BLaER1 (cell line): ENCODE data around the gene CWC15.
A peak's percentile ranks its signal among the peaks of the same experiment; 100 is the strongest.
"Not testable (repeated sequence)": the region's sequence is repeated elsewhere in the genome, so short reads cannot be mapped to it uniquely, and the experiment has no call there.

ENCODE experiments used
- H3K27ac ChIP-seq: shearing (Covaris generic); formaldehyde crosslinking; 2 replicates; pipeline ENCODE4 v1.8.1; 2022
- H3K27me3 ChIP-seq: shearing (Covaris generic); formaldehyde crosslinking; 2 replicates; pipeline ENCODE4 v1.8.1; 2022
- H3K36me3 ChIP-seq: shearing (Covaris generic); formaldehyde crosslinking; 2 replicates; pipeline ENCODE4 v1.8.1; 2022
- H3K4me1 ChIP-seq: shearing (Covaris generic); formaldehyde crosslinking; 2 replicates; pipeline ENCODE4 v1.8.1; 2022
- H3K4me2 ChIP-seq: shearing (Covaris generic); formaldehyde crosslinking; 2 replicates; pipeline ENCODE4 v1.8.1; 2022
- H3K4me3 ChIP-seq: shearing (Covaris generic); formaldehyde crosslinking; 2 replicates; pipeline ENCODE4 v1.8.1; 2022
- H3K9ac ChIP-seq: shearing (Covaris generic); formaldehyde crosslinking; 2 replicates; pipeline ENCODE4 v1.8.1; 2022
- H3K9me3 ChIP-seq: shearing (Covaris generic); formaldehyde crosslinking; 2 replicates; pipeline ENCODE4 v1.8.1; 2022
- H4K20me1 ChIP-seq: shearing (Covaris generic); formaldehyde crosslinking; 2 replicates; pipeline ENCODE4 v1.8.1; 2022
- Cebpa-rat ChIP-seq: shearing (Covaris generic); IDR thresholded peaks from 2 replicates; pipeline ENCODE4 v1.8.1; 2022

CWC15 gene

GRCh38 chr11:94924612-94925011 lies 48.7 kb downstream of the CWC15 start:
- Histone ChIP-seq H4K20me1 (no peaks in the 10 kb centered on the region), H3K9me3 (peaks cover 11% of the 10 kb centered on the region; the same call in 1 of the 2 replicates), H3K4me3 (peak overlapping the region; percentile 31; the same call in 1 of the 2 replicates), H3K4me2 (peak overlapping the region; percentile 82), H3K4me1 (peaks cover 78% of the 10 kb centered on the region), H3K27ac (peak overlapping the region; percentile 77), H3K36me3 (no peaks in the 10 kb centered on the region), H3K27me3 (no peaks in the 10 kb centered on the region), H3K9ac (no peak overlapping the region)
- TF ChIP-seq Cebpa-rat: no peak

DNA sequence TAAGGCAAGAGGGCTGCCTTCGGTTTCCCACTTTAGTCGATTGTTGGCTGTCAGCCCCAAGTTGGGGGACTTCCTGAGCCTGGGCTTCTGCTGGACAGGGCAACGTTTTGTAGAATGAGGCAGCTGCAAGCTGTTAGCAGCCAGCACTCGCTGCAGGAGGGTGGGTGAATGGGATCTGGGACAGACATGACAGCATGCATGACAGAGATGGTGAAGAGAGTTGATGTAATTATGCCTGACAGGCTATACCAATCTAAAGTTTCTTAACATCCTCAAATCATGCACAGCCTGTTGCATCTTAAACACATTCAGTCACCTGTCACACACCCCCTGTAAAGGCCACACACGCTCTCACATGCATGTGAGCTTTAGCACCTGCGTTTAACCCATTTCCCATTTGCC lies 49.2 kb downstream of the CWC15 start:
- H4K20me1 ChIP-seq: no peaks in the 10 kb centered on the region
- H3K9me3 ChIP-seq: peaks cover 11% of the 10 kb centered on the region; the same call in 1 of the 2 replicates
- no peak overlapping the region for H3K9ac ChIP-seq
- H3K27ac ChIP-seq: peak overlapping the region; percentile 77
- no peaks in the 10 kb centered on the region for H3K27me3 ChIP-seq
- H3K4me2 ChIP-seq: peak overlapping the region; percentile 82
- peaks cover 73% of the 10 kb centered on the region for H3K4me1 ChIP-seq
- H3K4me3 ChIP-seq: no peak overlapping the region
- no peaks in the 10 kb centered on the region for H3K36me3 ChIP-seq
- TF ChIP-seq Cebpa-rat: no peak

- H3K4me2 ChIP-seq: peak overlapping the region; percentile 82
- H4K20me1 ChIP-seq: no peaks in the 10 kb centered on the region
- TF ChIP-seq Cebpa-rat: no peak
- no peak overlapping the region for H3K4me3 ChIP-seq
- no peak overlapping the region for H3K9ac ChIP-seq
- H3K4me1 ChIP-seq: peaks cover 61% of the 10 kb centered on the region
- H3K27ac ChIP-seq: 0 out of 2 replicates have a peak overlapping the region, but pooled peaks have one; percentile 77
- H3K9me3 ChIP-seq: peaks cover 11% of the 10 kb centered on the region; the same call in 1 of the 2 replicates
- no peaks in the 10 kb centered on the region for H3K36me3 ChIP-seq
- H3K27me3 ChIP-seq: no peaks in the 10 kb centered on the region
Observed at GRCh38 chr11:94923004-94923334, 50.4 kb downstream of the CWC15 start.

- Histone ChIP-seq H3K27ac (no peak overlapping the region), H3K4me1 (peaks cover 56% of the 10 kb centered on the region), H4K20me1 (no peaks in the 10 kb centered on the region), H3K27me3 (no peaks in the 10 kb centered on the region), H3K9ac (no peak overlapping the region), H3K4me3 (no peak overlapping the region), H3K36me3 (no peaks in the 10 kb centered on the region), H3K9me3 (peaks cover 11% of the 10 kb centered on the region; the same call in 1 of the 2 replicates), H3K4me2 (peak overlapping the region; percentile 82)
- no peak for TF ChIP-seq Cebpa-rat
Observed at GRCh38 chr11:94922321-94923003, 50.9 kb downstream of the CWC15 start.

GRCh38 chr11:94920311-94920710 lies 53.0 kb downstream of the CWC15 start:
- peaks cover 6% of the 10 kb centered on the region; the same call in 1 of the 2 replicates for H3K9me3 ChIP-seq

GRCh38 chr11:94913718-94914394 lies 59.5 kb downstream of the CWC15 start:
- H4K20me1 ChIP-seq, H3K36me3 ChIP-seq, H3K9ac ChIP-seq, H3K27me3 ChIP-seq, H3K4me1 ChIP-seq, H3K27ac ChIP-seq, H3K4me3 ChIP-seq, H3K9me3 ChIP-seq, H3K4me2 ChIP-seq: not testable (repeated sequence)

More at GRCh38 chr11:94920311-94920710, 53.0 kb downstream of the CWC15 start:
- Histone ChIP-seq H3K4me3 (no peak overlapping the region), H3K27ac (no peak overlapping the region), H4K20me1 (no peaks in the 10 kb centered on the region), H3K4me1 (peaks cover 35% of the 10 kb centered on the region), H3K9ac (no peak overlapping the region), H3K36me3 (no peaks in the 10 kb centered on the region), H3K4me2 (no peak overlapping the region), H3K27me3 (no peaks in the 10 kb centered on the region)
- TF ChIP-seq Cebpa-rat: no peak

- no peak overlapping the region for H3K9ac ChIP-seq
- TF ChIP-seq Cebpa-rat: no peak
- no peaks in the 10 kb centered on the region for H3K27me3 ChIP-seq
- H3K9me3 ChIP-seq: no peaks in the 10 kb centered on the region
- no peak overlapping the region for H3K4me2 ChIP-seq
- no peak overlapping the region for H3K27ac ChIP-seq
- no peaks in the 10 kb centered on the region for H4K20me1 ChIP-seq
- H3K4me1 ChIP-seq: no peaks in the 10 kb centered on the region
- H3K36me3 ChIP-seq: no peaks in the 10 kb centered on the region
- no peak overlapping the region for H3K4me3 ChIP-seq
Observed at GRCh38 chr11:94912806-94913205, 60.5 kb downstream of the CWC15 start.
